K562 (cell line): ENCODE results near the gene HSD17B10. TPM values are rescaled to one million over a fixed set of nuclear protein-coding genes. Genes with fewer than 3 reads are reported as not detected.

Source experiments
- ARID2 ChIP-seq: fragments of 450-650 bp; IDR thresholded peaks from 2 replicates; pipeline ENCODE4 v1.6.1; 2017; ENCODE audit warnings: antibody characterized with exemption, mild to moderate bottlenecking
- ATF1 ChIP-seq, 2 experiments: fragments of 450-650 bp in 1 of 2; IDR thresholded peaks; 2 replicates each; pipeline ENCODE4 v1.6.1; 2016; ENCODE audit warnings: missing compliant biosample characterization in 1 of 2, missing genetic modification characterization in 1 of 2
- BACH1 ChIP-seq: fragments of 200-800 bp; sonication (Bioruptor generic); IDR thresholded peaks from 2 replicates; pipeline ENCODE4 v1.6.1; 2016; ENCODE audit warnings: missing genetic modification characterization, missing compliant biosample characterization
- CXXC5 ChIP-seq: fragments of 250-450 bp; sonication (Bioruptor Pico); IDR thresholded peaks from 2 replicates; pipeline ENCODE4 v1.8.0; 2022; ENCODE audit warnings: inconsistent platforms, mild to moderate bottlenecking, moderate library complexity
- DMBX1 ChIP-seq: fragments of 250-450 bp; sonication (Bioruptor Pico); IDR thresholded peaks from 2 replicates; pipeline ENCODE4 v1.8.0; 2022; ENCODE audit warnings: inconsistent platforms, mild to moderate bottlenecking, moderate library complexity, borderline replicate concordance
- E2F3 ChIP-seq: fragments of 250-450 bp; sonication (Bioruptor Pico); IDR thresholded peaks from 2 replicates; pipeline ENCODE4 v1.4.0; 2020; ENCODE audit warnings: mild to moderate bottlenecking
- ERF ChIP-seq: fragments of 450-650 bp; formaldehyde crosslinking; IDR thresholded peaks from 2 replicates; pipeline ENCODE4 v1.4.0; 2020; ENCODE audit warnings: mild to moderate bottlenecking, mixed read lengths
- GMEB1 ChIP-seq: fragments of 250-450 bp; sonication (Bioruptor Pico); IDR thresholded peaks from 2 replicates; pipeline ENCODE4 v1.4.0; 2020; ENCODE audit warnings: mild to moderate bottlenecking
- HBP1 ChIP-seq: fragments of 450-650 bp; formaldehyde crosslinking; IDR thresholded peaks from 2 replicates; pipeline ENCODE4 v1.4.0; 2022; ENCODE audit warnings: missing genetic modification characterization
- HSF4 ChIP-seq: fragments of 250-450 bp; sonication (Bioruptor Pico); IDR thresholded peaks from 2 replicates; pipeline ENCODE4 v2.1.2; 2022; ENCODE audit warnings: mild to moderate bottlenecking, moderate library complexity, borderline replicate concordance
- KLF16 ChIP-seq: IDR thresholded peaks from 2 replicates; pipeline ENCODE4 v1.6.1; 2016; ENCODE audit warnings: antibody characterized with exemption
- NFE2L1 ChIP-seq: fragments of 450-650 bp; IDR thresholded peaks from 2 replicates; pipeline ENCODE4 v1.6.1; 2016; ENCODE audit warnings: missing genetic modification characterization, low read depth, mild to moderate bottlenecking, missing compliant biosample characterization, moderate library complexity, borderline replicate concordance
- NFRKB ChIP-seq: fragments of 450-650 bp; IDR thresholded peaks from 2 replicates; pipeline ENCODE4 v1.6.1; 2016; ENCODE audit warnings: low read depth
- NKRF ChIP-seq: fragments of 450-650 bp; IDR thresholded peaks from 2 replicates; pipeline ENCODE4 v1.6.1; 2016; ENCODE audit warnings: borderline replicate concordance
- PHF20 ChIP-seq: fragments of 450-650 bp; IDR thresholded peaks from 2 replicates; pipeline ENCODE4 v1.6.1; 2018; ENCODE audit not compliant: partially characterized antibody
- POLR2G ChIP-seq: fragments of 200-400 bp; formaldehyde crosslinking; IDR thresholded peaks from 2 replicates; pipeline ENCODE4 v1.6.1; 2017; ENCODE audit warnings: low read depth, mild to moderate bottlenecking, antibody characterized with exemption, low read length, moderate library complexity
- RBM25 ChIP-seq: fragments of 200-400 bp; formaldehyde crosslinking; IDR thresholded peaks from 2 replicates; pipeline ENCODE4 v1.6.1; 2018; ENCODE audit warnings: low read length, low read depth, moderate library complexity; ENCODE audit not compliant: severe bottlenecking
- RFX1 ChIP-seq: fragments of 450-650 bp; IDR thresholded peaks from 2 replicates; pipeline ENCODE4 v1.6.1; 2016; ENCODE audit warnings: mild to moderate bottlenecking, moderate library complexity
- SIX5 ChIP-seq, 2 experiments: IDR thresholded peaks; 2 replicates each; pipeline ENCODE4 v1.6.1; 2011; ENCODE audit warnings: low read length in 2 of 2, borderline replicate concordance in 1 of 2, low read depth in 1 of 2, mild to moderate bottlenecking in 1 of 2, moderate library complexity in 1 of 2; ENCODE audit not compliant: insufficient read depth in 1 of 2
- TAF9B ChIP-seq: fragments of 450-650 bp; IDR thresholded peaks from 2 replicates; pipeline ENCODE4 v1.6.1; 2018; ENCODE audit warnings: mild to moderate bottlenecking; ENCODE audit not compliant: partially characterized antibody
- U2AF1 ChIP-seq: fragments of 200-400 bp; formaldehyde crosslinking; optimal IDR thresholded peaks from 2 replicates; pipeline ENCODE3; 2017; ENCODE audit warnings: mild to moderate bottlenecking, low read depth, low read length, moderate library complexity
- ZKSCAN1 ChIP-seq: fragments of 150-350 bp; IDR thresholded peaks from 2 replicates; pipeline ENCODE4 v1.6.1; 2016; ENCODE audit warnings: low read depth, low read length
- ZKSCAN8 ChIP-seq: fragments of 200-800 bp; sonication (Bioruptor generic); IDR thresholded peaks from 2 replicates; pipeline ENCODE4 v1.6.1; 2016; ENCODE audit warnings: missing genetic modification characterization, missing compliant biosample characterization
- ZNF197 ChIP-seq: fragments of 200-800 bp; sonication (Bioruptor generic); IDR thresholded peaks from 2 replicates; pipeline ENCODE4 v1.6.1; 2016; ENCODE audit warnings: low read depth, missing genetic modification characterization, missing compliant biosample characterization
- polyA plus RNA-seq, 8 experiments: library from polyadenylated mRNA; depleted of rRNA in 4 of 8; stranded (reverse) in 5 of 8; unstranded in 3 of 8; fragments of >200 nt; fragmentation: Nextera tagmentation in 2 of 8; fragmentation: Illumina TruSeq in 1 of 8; extraction: Ambion mirVana in 2 of 8; extraction: Trizol in 1 of 8; gene quantifications; 2 replicates each; pipeline versions ENCODE4 v1.2.1 to v1.2.3, GENCODE V29; 2011 to 2014; ENCODE audit warnings: inconsistent platforms in 1 of 8, missing spikeins in 1 of 8
- total RNA-seq, 7 experiments: library from RNA; depleted of rRNA in 6 of 7; stranded (reverse); fragments of >200 nt in 6 of 7; fragmentation: Illumina TruSeq in 2 of 7; extraction: Trizol in 2 of 7; gene quantifications; 2 replicates each; pipeline versions ENCODE4 v1.2.1 to v1.2.3, GENCODE V29; 2011 to 2021; ENCODE audit warnings: low replicate concordance in 1 of 7

HSD17B10 gene
- total and polyA plus RNA-seq, 9 of the 15 experiments (the other 6 are each of a cell fraction or from before 2014, with no cell fraction given), result 45.3 to 221 (median 186) TPM

GRCh38 chrX:53433651-53434639 lies at the start of gene HSD17B10 (continued):
- TF ChIP-seq NKRF (peak; percentile 79), ZKSCAN8 (CRISPR knock-in tag) (no peak), NFRKB (peak; percentile 48; the same call in 1 of the 2 replicates), PHF20 (peak; percentile 65), RFX1 (no peak), HBP1 (CRISPR knock-in tag) (no peak), POLR2G (peak; percentile 89), ARID2 (no peak), HSF4 (CRISPR knock-in tag) (no peak), SIX5 (IDR thresholded peaks at IDR 0.05; ENCODE audit: borderline replicate concordance in 1 of 2, insufficient read depth in 1 of 2, low read depth in 1 of 2, low read length in 2 of 2) (no peak), ERF (CRISPR knock-in tag) (no peak), ATF1 (CRISPR knock-in tag; IDR thresholded peaks at IDR 0.05) (no peak), ATF1 (tag; IDR thresholded peaks at IDR 0.05) (peak; percentile 59), GMEB1 (CRISPR knock-in tag) (peak; percentile 83), NFE2L1 (tag) (no peak), RBM25 (peak; percentile 37), KLF16 (no peak), E2F3 (CRISPR knock-in tag) (no peak), ZKSCAN1 (no peak), DMBX1 (CRISPR knock-in tag) (no peak), TAF9B (peak; percentile 67), CXXC5 (CRISPR knock-in tag) (peak; percentile 68), BACH1 (tag) (no peak), ZNF197 (CRISPR knock-in tag) (no peak), U2AF1 (no peak)
